Measurements from ENCODE around the gene NUDCD2.

The NUDCD2 gene, protein sequence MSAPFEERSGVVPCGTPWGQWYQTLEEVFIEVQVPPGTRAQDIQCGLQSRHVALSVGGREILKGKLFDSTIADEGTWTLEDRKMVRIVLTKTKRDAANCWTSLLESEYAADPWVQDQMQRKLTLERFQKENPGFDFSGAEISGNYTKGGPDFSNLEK

DNA sequence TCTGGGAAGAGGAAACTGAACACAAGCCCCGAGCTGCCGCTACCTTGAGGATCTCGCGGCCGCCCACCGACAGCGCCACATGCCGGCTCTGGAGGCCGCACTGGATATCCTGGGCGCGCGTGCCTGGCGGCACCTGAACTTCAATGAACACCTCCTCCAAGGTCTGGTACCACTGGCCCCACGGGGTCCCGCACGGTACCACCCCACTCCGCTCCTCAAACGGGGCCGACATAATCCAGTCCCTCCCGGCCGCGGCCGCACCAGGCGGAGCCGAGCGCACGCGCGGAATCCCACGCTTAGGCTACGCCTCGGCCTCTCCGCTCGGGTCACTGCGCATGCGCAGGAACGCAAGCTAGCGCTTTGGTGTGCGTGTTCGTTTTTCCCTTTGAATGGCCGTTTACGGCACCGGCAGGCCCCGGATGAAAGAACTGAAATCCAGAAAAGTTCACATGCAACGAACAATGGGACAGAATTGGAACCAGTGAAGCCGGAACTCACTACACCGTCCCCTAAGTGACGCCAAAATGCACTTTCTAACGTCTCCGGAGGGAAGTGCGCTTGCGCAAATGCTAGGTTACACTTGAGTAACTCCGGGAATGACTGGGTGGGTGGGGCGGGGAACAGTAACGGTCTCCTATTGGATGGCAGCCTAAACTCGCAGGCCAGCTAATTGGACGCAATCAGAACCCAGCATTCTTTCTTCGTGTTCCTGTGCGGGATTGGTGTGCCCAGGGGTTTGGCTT, at the start of gene NUDCD2:
Gene NUDCD2 (minus strand): TSS at position 284 of the 743 bp plus-strand sequence. CDS start 52 bp downstream, at position 232.
- peak; percentile 88 to 98 for DNase-seq

DNA sequence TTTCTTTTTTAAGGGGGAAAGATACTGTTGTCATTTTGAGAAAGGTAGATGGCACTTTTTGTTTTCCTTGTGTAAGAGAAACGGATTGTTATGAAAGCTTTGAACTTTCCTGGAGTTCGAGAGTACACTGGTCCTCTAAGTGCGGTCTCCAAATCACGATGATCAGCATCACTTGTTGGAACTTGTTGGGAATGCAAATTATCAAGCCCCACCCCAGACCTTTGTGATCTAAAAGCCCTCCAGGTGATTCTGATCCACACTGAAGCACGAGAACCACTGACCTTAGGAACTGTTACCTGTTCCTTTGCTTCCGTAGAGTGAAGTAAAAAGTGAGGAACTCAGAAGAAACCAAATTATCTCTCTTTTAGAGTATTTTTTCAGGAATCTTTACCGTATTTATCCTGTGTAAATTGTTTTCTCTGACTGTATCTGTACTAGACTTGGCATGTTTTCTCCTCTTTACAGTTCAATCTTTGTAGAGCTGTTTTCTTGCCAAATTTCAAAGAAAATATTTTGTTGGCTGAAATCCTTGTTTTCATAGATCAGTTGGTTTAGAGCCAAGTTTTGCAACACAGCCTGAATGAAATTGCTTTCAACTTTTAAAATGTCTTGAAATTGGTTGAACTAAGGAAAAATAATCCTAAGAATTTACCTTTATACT, 49.5 kb upstream of the NUDCD2 start:
- no peak for DNase-seq

DNA sequence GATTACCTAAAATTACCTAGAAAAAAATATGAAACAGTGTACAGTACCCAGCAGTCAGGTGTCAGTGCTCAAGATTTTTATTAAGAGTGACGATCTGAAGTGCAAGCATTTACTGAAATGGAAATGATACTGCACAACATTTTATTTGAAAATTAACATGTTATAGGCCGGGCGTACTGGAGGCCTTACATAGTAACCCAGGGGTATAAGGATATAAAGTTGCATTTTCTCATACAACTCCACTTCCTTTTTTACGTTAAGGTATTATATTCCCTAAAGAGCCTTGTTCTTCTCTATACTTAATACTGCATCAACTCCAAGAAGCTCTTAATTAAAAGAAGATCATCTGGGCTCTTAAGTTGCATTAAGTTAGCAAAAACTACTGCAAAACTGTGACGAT, 48.9 kb upstream of the NUDCD2 start:
- DNase-seq = no peak

DNA sequence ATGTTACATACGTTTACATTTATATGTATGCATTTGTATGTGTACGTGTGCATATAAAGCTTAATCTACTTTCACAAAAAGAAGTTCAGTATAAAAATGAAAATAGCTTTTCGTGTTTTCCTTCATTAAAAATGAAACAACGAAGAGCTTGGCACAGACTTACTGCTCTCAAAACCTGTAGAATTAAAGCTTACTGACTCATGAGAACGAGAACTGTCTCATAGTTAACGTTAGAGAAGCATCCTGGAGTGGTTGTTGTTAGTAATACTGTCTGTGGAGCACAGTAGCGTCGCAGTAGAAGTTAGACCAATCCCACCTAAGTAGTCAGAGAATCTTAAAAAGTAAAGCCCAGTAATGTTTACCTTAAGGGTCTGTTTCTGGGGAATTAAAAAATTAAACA, 46.8 kb upstream of the NUDCD2 start:
- DNase-seq = no peak

DNA sequence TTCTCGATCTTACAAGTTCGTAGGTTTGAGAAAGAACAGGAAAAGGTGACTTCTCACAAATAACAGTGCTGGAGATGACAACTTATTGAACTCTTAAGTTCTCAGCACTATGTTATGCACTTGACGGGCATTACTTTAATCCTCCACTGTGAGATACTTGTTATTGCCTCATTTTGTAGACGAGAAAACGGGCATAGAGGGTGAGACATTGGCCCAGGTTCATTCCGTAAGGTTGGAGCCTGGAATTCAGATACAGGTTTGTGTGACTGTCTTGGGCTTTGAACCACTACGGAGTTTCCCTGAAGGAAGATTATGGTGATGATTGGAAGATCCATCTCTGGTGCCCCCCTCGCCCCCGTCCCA, 46.2 kb upstream of the NUDCD2 start:
- DNase-seq = no peak

DNA sequence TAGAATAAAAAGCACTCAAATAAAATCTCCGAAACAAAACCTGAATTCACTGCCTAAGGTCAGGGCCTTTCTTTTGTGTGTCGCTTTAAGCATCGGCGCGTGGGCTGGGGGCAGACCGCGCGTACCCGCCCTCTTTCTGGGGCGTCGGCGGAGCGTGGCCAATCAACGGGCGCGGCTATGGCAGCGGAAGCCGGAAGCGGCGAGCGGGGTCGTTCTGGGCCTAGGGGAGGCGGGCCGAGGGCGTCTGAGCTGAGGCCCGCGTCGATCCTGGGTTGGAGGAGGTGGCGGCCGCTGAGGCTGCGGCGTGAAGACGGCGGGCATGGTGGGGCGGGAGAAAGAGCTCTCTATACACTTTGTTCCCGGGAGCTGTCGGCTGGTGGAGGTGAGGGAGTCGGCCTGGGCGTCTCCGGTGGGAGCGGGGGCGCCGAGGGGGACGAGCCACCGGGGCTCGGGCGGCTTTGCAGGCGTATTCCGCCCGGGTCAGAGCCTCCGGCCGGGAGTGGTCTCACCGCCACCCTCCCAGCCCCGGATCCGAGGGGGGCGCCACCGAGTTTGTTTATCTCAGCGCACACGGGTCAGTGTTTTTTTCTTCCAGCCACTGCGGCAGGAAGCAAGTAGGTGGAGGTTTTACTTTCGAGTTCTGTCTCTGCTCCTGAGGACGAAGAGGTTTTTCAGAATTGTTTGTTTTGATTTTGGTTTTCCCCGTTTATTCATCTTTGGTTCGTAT, 45.6 kb upstream of the NUDCD2 start, which contains the start of gene MAT2B:
Gene MAT2B (plus strand): TSS at position 252 of the 727 bp plus-strand sequence. CDS start 68 bp downstream, at position 320.
- DNase-seq = peak; percentile 68 to 90

DNA sequence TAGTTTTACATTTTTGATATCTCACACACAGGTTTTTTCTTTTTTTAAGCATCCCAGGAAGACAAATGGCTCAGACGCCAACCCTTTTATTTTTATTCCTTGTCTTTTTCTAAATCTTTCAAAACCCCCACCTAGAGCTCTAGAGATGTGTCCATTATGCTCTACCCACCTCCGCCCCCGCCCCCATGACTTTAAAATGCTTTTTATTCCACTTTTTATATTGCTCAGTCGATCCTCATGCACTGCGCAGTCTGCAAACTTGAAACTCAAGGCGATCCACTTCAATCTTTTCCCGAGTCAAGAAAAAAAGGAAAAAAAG, 45.1 kb upstream of the NUDCD2 start:
- DNase-seq = no peak

DNA sequence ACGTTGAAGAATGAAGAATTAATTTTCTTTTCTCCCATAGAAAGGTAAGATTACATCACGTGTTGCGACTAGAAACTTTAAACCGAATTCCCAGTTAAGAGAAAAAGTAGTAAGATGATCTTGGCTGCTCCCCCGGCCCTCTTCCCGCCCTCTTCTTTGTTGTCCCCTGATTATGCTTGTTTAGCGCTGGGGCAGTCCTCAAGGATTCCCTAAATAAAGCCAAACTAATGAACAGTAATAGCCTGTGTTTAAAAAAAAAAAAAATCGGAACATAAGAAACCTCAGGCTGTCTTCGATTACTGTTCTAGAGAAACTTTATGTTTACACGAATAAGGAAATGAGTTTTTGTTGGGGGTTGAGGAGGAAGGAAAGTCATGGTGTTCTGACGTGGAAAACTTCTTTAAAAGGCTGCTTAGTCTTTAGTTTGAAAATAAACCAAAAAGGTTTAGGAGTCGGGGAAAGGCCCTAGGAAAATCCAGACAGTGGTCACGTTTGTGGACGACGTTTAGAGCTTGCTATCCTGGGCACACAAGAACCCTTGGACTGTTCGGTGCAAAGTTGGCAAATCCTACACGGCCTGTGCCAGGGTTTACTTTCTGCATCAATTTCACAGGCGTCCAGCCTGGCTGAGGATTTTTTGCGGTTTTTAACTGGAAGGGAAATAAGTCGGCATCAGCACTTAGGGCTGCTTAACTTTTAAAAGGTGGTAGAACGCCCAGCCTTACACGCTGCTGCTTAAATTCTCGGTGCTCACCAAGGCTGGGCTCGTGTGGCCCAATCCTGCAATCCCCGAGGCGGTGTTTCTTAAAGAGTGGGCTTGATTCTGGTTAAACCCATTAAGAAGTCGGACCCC, 44.4 kb upstream of the NUDCD2 start:
- peak in 1 of 2 experiments; percentile 41 for DNase-seq

DNA sequence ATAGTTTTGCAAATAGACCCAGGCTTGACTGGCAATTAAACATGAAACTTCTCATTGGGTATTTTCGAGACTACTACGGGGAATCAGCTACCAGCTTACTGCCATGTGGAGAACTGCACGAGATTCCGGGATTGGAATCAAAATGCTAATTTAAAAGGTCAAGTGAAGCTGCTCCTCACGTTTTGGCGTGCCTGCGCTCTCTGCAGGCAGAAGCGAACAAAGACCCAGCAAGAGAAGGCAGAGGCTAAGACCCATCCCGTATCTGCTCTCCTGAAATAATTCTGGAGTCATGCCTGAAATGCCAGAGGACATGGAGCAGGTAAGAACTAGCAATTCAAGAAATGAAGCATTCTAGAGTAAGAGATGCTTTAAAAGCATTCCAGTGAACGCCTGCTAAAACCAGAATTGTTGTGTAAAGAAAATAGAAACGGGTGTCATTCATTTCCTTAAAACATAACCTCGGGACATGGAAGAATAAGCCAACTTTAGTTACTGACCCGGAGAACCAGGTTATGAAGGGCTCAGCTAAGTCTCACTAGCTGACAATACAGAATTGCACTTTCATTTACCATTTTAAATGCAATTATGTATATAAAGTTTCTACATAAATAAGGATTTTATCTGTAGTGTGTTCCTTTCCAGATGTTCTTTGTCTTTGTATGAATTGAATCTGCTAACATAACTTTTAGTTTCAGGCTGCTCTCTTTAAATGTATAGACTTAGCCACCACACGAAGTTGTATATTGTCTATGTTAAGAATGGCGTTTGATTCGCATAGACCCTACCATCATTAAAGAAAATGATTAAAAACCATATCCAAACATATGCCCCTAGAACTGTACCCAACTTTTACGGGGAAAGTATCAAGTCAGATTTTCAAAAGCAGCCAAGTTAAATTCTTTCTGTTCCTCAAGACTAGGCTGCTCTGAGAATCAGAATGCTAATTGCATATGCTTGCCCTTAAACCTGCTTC, 43.5 kb upstream of the NUDCD2 start:
- no peak for DNase-seq

DNA sequence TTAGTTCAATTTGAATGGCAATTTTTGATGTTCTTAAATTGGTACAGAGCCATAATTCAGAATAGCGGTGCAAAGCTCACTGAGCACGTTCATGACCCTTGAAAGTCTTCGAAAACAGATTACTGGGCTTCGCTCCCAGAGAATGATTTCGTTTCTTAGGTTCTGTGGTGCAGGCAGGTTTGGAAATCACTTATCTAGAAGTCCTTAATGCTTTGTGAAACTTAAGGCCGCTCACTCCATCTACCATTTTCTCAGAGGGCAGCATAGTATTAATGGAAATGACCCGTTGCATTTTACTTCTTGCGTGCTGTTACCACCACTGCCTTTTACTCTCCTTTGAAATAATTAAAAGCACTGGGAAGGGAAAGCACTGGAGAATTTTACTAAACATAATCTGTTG, 42.6 kb upstream of the NUDCD2 start:
- DNase-seq = no peak

DNA sequence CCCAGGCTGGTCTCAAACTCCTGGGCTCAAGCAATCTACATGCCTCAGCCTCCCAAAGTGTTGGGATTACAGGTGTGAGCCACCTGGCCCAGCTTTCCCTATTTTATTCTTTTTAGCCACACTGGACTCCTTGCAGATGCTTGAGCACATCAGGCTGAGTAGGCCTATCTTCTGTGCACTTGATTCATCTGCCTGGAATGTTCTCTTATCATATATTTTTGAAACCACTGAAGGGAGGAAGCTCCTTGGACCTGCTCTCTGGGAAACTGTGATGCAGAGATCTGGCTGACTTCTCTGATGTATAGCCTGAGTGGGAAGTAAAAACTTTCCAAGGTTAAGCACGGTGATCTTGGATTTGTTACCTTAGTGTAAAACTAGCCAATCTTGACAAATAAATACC, 39.0 kb upstream of the NUDCD2 start:
- DNase-seq = no peak

DNA sequence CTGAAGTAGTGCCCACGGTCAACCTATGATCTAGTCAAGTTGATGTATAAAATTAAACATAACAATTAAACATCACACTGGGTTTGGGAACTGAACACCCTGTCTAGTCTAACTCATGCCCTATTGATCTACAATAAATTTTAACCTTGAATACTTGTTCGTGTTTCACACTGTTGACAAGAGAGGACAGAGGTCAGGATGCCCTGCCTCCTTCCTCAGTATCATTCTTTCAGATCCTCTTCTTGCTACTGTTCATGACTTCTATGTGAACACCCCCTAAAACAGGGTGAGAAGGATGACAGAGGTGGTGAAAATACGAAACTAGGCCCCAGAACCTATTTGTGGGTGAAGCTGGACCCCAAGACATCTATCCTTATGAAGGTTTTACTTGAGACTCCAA, 37.4 kb upstream of the NUDCD2 start:
- no peak for DNase-seq

DNA sequence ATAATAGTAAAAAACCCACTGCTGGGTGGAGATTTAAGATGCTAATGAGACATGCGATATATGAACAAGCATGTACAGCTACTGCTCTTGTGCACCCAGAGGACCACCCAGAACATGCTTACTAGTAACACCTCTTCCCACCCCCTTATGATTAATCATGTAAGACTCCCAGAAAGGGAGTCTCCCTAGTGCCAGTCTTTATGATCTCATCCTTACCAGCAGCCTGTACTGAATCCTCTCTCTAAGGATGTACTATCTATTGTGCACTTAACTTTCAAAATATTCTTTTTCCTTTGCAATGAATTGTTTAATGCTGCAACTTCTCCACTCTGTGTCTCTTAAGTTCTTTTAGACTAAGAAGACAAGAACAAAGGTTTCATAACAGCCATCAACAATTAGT, 36.4 kb upstream of the NUDCD2 start:
- no peak for DNase-seq

DNA sequence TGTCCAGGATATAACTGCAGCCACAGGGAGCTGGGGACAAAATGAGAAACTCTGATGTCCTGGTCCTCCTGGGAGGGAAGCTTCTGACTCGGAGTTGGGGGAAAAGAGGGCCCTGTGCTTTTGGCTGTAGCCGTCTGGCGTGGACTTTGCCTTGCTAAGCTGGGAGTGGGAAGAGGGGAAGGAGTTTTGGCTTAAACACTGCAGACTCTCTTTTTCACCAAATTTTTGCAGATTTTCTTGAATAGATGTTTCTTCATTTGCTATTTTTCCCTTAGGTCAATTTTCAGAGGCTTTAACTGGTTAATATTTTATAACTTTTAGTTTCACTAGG, 29.8 kb upstream of the NUDCD2 start:
- DNase-seq = no peak

DNA sequence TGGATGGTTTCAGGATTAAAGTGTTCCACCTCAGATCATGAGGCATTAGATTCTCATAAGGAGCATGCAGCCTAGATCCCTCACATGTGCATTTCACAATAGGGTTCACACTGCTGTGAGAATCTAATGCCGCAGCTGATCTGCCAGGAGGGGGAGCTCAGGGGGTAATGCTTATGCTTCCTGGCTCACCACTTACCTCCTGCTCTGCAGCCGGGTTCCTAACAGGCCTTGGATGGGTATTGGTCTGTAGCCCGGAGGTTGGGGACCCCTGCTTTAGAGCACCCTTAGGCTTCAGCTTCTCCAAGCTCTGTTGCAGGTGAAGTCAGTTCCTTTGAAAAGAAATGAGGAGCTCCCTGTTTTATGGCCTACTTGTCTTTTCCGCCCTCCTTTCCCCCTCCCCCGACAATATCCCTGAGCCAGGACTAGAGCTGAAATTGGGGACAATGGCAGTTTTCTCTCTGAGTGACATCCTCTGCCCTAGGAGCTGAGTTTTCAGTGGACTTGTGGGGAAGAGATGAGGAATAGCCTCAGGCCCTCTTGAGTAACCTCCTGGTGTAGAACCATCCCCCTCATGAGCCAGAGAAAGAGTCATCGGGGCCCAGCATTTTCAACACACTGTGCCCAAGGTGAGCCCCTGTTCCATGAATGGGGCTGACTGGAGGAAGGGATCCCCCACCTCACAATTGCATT, 29.3 kb upstream of the NUDCD2 start:
- DNase-seq = no peak

DNA sequence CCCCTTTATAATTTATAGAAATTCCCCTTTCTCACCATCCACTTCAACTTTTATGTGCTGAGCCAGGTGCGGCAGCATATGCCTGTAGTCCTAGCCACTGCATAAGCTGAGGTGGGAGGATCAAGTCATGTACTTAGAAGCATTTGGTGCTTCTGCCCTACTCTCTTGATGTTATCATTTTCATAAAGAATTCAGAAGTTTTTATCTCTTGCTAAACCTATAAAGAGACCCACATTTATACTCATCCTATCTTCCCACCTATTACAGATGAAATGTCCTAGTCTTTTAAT, 19.0 kb upstream of the NUDCD2 start:
- DNase-seq = no peak

DNA sequence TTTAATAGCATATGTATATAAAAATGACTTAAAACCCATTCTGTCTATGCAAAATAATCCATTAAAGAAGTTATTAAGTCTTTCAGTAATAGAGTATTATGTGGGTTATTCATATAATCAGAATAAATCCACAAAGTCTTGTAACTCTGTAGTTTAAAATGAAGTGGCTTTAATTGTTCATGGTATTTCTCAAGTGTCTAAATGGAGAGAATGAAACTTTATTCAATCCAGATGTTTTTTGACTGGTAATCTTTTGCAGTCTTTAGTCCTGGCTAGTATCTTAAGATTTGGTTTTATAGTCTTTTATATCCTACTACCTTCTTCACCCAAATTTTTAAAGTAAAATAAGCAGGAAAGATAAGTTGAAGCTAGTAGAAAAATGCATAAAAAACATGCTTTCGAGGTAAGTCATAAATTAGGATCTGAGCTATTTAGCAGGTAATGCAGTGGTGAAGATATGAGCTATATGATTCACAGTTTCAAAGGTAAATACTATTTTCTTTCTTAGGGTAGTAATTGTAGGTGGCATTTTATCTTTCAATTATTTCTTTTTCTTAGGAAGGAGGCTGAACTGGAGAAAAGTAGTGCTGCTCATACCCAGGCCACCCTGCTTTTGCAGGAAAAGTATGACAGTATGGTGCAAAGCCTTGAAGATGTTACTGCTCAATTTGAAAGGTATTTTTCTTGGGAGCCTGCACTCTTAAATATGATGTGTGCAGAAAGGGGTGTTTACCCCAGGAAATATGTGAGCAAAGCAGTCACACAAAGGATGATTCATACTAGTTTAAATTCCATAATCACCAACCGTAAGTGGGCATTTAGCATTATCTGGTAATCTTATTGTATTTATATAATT, 18.5 kb upstream of the NUDCD2 start:
- no peak for DNase-seq

DNA sequence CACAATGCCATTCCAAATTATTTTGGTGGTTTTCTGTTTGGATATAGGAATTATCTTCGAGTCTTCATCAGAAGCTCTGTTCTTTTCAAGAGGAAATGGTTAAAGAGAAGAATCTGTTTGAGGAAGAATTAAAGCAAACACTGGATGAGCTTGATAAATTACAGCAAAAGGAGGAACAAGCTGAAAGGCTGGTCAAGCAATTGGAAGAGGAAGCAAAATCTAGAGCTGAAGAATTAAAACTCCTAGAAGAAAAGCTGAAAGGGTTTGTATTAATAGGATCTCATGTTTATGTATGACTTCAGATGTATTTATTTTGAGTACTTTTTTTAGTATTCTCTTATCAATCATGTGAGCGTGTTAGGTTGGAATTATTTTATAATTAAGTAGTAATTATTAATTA, 15.5 kb upstream of the NUDCD2 start:
- no peak for DNase-seq

DNA sequence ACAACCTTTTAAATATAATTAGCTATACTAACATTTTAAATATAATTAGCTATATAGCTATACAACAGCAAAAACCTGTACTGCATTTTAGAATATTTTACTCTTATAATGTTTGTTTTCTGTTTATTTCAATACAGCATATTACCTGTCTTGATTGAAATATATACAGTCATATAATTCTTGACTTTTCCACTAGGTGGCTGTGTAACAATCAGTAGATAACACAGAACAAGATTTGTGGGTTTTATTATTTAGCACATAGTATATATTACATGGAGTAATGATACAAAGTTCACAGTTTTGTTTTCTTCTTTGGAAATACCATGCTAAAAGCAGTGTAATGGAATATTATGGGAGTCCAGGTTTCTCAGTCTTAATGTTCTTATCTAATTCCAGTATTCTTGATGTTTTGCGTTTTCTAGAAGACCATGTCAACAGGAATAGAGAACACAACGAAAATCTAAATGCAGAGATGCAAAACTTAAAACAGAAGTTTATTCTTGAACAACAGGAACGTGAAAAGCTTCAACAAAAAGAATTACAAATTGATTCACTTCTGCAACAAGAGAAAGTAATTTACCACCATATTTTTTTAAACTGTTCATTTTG, 13.8 kb upstream of the NUDCD2 start:
- no peak for DNase-seq

DNA sequence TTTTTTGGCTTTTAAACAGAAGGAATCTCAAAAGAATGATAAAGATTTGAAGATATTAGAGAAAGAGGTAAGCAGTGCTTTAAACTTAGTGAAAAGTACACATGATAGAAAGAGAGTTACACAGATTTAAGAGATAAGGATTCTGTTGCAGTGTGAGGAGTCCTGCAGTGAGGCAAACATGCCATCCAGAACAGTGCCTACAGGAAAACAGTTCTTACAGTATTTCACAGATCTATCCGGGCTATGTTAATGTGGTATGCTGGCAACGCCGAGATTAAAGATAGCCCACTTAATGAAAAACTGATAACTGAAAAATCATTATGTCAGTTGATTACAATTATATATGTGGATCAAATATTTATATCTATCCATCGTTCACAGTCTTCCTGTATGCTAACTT, 7.8 kb upstream of the NUDCD2 start:
- DNase-seq = no peak

Data from NCI-H187 (cell line).